Immature natural killer cell (primary cell): Measurements from ENCODE around the gene BBS1. TPM values are rescaled to one million over a fixed set of nuclear protein-coding genes. Genes with fewer than 3 reads are reported as not detected.
"Not testable (repeated sequence)": the region's sequence is repeated elsewhere in the genome, so short reads cannot be mapped to it uniquely, and the experiment has no call there.

Experiments used
- DNase-seq, 3 donors: peaks; one replicate each; pipeline ENCODE4 v3.0.0; 2022; ENCODE audit warnings: mixed read lengths in 1 of 3
- H3K27ac Mint-ChIP-seq, 6 donors: one replicate each; pipeline ENCODE4 v1.8.0; 2020; ENCODE audit warnings: mixed read lengths in 6 of 6, mild to moderate bottlenecking in 5 of 6, inconsistent platforms in 4 of 6, moderate library complexity in 3 of 6
- H3K27me3 Mint-ChIP-seq, 3 donors: one replicate each; pipeline ENCODE4 v1.8.0; 2020 to 2021; ENCODE audit warnings: low read depth in 3 of 3, mild to moderate bottlenecking in 3 of 3, mixed read lengths in 3 of 3, moderate library complexity in 3 of 3, inconsistent platforms in 1 of 3
- H3K36me3 Mint-ChIP-seq, 3 donors: one replicate each; pipeline ENCODE4 v1.8.0; 2020; ENCODE audit warnings: mixed read lengths in 3 of 3, inconsistent platforms in 2 of 3, mild to moderate bottlenecking in 2 of 3
- H3K4me1 Mint-ChIP-seq, 2 donors: one replicate each; pipeline ENCODE4 v1.8.0; 2020; ENCODE audit warnings: inconsistent platforms in 2 of 2, mild to moderate bottlenecking in 2 of 2, mixed read lengths in 2 of 2, moderate library complexity in 1 of 2
- H3K4me3 Mint-ChIP-seq, 5 donors: one replicate each; pipeline ENCODE4 v1.8.0; 2020; ENCODE audit warnings: mild to moderate bottlenecking in 5 of 5, mixed read lengths in 5 of 5, inconsistent platforms in 3 of 5, moderate library complexity in 3 of 5
- H3K9me3 Mint-ChIP-seq, 6 donors: one replicate each; pipeline ENCODE4 v1.8.0; 2020; ENCODE audit warnings: mild to moderate bottlenecking in 6 of 6, mixed read lengths in 6 of 6, inconsistent platforms in 4 of 6, moderate library complexity in 3 of 6
- polyA plus RNA-seq, 3 donors: library from polyadenylated mRNA; unstranded; fragments of 300-500 nt; fragmentation: Illumina TruSeq; gene quantifications; one replicate each; pipeline ENCODE4 v1.2.3, GENCODE V29; 2021

The BBS1 gene
- polyA plus RNA-seq, 3 donors from 2014 or later, result 5.3 to 8.3 (median 6.2) TPM

DNA sequence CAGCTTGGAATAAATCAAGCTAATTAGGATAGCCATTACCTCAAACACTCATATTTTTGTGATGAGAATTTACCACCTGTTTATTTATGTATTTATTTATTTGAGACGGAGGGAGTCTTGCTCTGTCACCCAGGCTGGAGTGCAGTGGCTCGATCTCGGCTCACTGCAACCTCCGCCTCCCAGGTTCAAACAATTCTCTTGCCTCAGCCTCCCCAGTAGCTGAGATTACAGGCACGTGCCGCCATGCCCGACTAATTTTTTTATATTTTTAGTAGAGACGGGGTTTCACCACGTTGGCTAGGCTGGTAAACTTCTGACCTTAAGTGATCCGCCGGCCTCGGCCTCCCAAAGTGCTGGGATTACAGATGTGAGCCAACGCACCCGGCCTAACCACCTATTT, 34.5 kb downstream of the BBS1 start:
- Mint-ChIP-seq H3K27ac (peak overlapping the region; percentile 85 to 93 (median 90)), H3K36me3 (peaks cover 9 to 12% (median 11%) of the 10 kb centered on the region in 3 donors), H3K4me1 (peaks cover 39 to 42% of the 10 kb centered on the region in 2 donors), H3K4me3 (peak overlapping the region; percentile 84 to 93 (median 88))
- DNase-seq, H3K9me3 Mint-ChIP-seq, H3K27me3 Mint-ChIP-seq: not testable (repeated sequence)

GRCh38 chr11:66545701-66546367, 35.4 kb downstream of the BBS1 start, which contains the start of gene ZDHHC24:
Gene ZDHHC24 (minus strand): TSS chr11:66546048. CDS start chr11:66546003, 45 bp downstream.
- H3K4me1 Mint-ChIP-seq, result peaks cover 39 to 42% of the 10 kb centered on the region in 2 donors
- no peaks in the 10 kb centered on the region for H3K9me3 Mint-ChIP-seq
- H3K36me3 Mint-ChIP-seq, result peaks cover 9 to 12% (median 11%) of the 10 kb centered on the region in 3 donors
- DNase-seq, result peak; percentile 88 to 89 (median 89)
- H3K27me3 Mint-ChIP-seq, result peaks cover 0 to 8% (median 7%) of the 10 kb centered on the region in 3 donors
- peak within 1 kb of the TSS; percentile 84 to 93 (median 90) for H3K27ac Mint-ChIP-seq
- peak within 1 kb of the TSS; percentile 86 to 93 (median 90) for H3K4me3 Mint-ChIP-seq

GRCh38 chr11:66546368-66546965, 36.0 kb downstream of the BBS1 start, which contains the start of gene ACTN3:
Gene ACTN3 (plus strand): TSS chr11:66546903. CDS start chr11:66546938, 35 bp downstream.
- peaks cover 7 to 11% (median 10%) of the 10 kb centered on the region in 3 donors for H3K36me3 Mint-ChIP-seq
- no peaks in the 10 kb centered on the region for H3K9me3 Mint-ChIP-seq
- peak within 1 kb of the TSS; percentile 86 to 92 (median 88) for H3K4me3 Mint-ChIP-seq
- H3K4me1 Mint-ChIP-seq, result peaks cover 39 to 42% of the 10 kb centered on the region in 2 donors
- peaks cover 0 to 8% (median 6%) of the 10 kb centered on the region in 3 donors for H3K27me3 Mint-ChIP-seq
- peak in 1 of 3 donors; percentile 13 for DNase-seq
- peak within 1 kb of the TSS; percentile 76 to 90 (median 82) for H3K27ac Mint-ChIP-seq

DNA sequence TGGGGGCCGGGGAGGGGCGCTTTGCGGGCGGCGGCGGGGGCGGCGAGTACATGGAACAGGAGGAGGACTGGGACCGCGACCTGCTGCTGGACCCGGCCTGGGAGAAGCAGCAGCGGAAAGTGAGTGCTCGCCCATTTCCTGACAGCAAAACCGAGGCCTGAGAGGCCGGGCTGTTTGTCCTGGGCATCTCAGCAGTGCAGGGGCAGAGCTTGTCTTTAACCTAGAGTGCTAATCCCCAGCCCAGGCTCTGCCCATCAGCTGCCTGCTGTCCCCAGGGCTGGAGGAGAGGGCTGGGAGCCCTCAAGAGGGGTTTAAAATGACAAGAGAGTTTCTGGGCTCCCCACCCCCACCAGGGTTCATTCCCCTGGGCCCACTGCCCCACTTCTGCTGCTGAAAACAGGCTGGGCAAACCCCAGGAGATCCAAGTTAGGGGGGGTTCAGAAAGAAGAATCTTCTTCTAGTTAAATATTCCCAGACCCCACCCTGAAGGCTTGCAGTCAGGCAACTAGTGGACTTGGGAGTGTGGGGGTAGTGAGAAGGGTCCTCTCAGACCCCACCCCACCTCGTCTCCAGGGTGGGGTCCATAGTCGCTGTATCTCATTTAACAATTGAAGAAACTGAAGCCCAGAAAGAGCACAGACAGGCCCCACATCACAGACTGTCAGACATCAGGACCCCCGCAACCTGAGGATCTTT, 36.7 kb downstream of the BBS1 start:
- H3K27me3 Mint-ChIP-seq, result peaks cover 0 to 6% (median 5%) of the 10 kb centered on the region in 3 donors
- peak overlapping the region; percentile 86 to 92 (median 88) for H3K4me3 Mint-ChIP-seq
- DNase-seq, result no peak
- H3K9me3 Mint-ChIP-seq, result no peaks in the 10 kb centered on the region
- H3K36me3 Mint-ChIP-seq, result peaks cover 2 to 6% (median 4%) of the 10 kb centered on the region in 3 donors
- H3K27ac Mint-ChIP-seq, result peak overlapping the region; percentile 6 to 90 (median 74)
- H3K4me1 Mint-ChIP-seq, result peaks cover 38 to 40% of the 10 kb centered on the region in 2 donors

GRCh38 chr11:66547662-66548009, 37.2 kb downstream of the BBS1 start:
- Mint-ChIP-seq H3K4me1 (peaks cover 33 to 34% of the 10 kb centered on the region in 2 donors), H3K4me3 (peak overlapping the region in 1 of 5 donors; percentile 33), H3K27ac (no peak overlapping the region), H3K36me3 (peaks cover 0 to 3% (median under 1%) of the 10 kb centered on the region in 3 donors), H3K9me3 (no peaks in the 10 kb centered on the region), H3K27me3 (peaks cover 0 to 5% (median 3%) of the 10 kb centered on the region in 3 donors)
- DNase-seq, result no peak

- Mint-ChIP-seq H3K27ac (no peak overlapping the region), H3K9me3 (no peaks in the 10 kb centered on the region), H3K4me3 (peak overlapping the region in 2 of 5 donors; percentile 33 to 42), H3K36me3 (peaks cover 0 to 3% (median 0%) of the 10 kb centered on the region in 3 donors), H3K4me1 (peaks cover 30% of the 10 kb centered on the region in 2 donors), H3K27me3 (peaks cover 0 to 5% (median 3%) of the 10 kb centered on the region in 3 donors)
- no peak for DNase-seq
These were observed 37.6 kb downstream of the BBS1 start for GRCh38 chr11:66548041-66548440.

DNA sequence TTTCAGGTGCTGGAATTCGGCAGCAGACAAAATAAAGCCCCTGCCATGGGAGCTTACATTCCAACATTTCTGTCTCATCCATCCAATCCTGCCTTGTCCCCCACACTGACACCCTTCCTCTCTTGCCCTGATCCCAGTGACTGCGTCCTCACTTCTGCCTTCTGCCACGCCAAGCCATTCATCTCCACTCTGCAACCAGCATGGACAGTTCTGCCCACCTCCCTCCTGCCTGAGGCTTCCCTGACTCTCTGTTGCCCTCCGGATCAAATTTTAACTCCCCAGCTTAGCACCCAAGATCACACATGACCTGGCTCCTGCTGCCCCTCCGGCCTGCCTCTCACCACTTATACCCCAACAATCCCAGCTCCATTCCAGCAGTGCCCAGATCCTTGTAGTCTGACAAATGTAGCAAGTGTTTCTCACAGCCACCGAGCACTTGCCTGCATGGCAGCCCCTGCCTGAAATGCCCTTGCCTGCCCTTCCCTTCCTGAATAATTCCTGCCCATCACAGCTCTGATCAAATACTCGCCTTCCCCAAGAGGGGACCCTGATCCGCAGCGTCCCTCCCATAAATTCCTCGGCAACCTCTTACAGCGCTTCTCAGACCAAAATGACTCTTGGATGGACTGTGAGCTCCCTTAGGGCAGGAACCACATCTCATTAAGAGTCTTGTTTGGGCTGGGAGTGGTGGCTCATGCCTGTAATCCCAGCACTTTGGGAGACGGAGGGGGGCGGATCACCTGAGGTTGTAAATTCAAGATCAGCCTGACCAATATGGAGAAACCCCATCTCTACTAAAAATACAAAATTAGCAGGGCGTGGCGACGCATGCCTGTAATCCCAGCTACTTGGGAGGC, 38.6 kb downstream of the BBS1 start:
- H3K4me1 Mint-ChIP-seq, result peaks cover 20 to 21% of the 10 kb centered on the region in 2 donors
- no peaks in the 10 kb centered on the region for H3K9me3 Mint-ChIP-seq
- no peaks in the 10 kb centered on the region for H3K36me3 Mint-ChIP-seq
- no peak for DNase-seq
- peak overlapping the region in 3 of 5 donors; percentile 21 to 53 (median 39) for H3K4me3 Mint-ChIP-seq
- H3K27ac Mint-ChIP-seq, result peak overlapping the region in 2 of 6 donors; percentile 10 to 20
- H3K27me3 Mint-ChIP-seq, result peaks cover 0 to 4% (median 3%) of the 10 kb centered on the region in 3 donors

GRCh38 chr11:66549696-66550095, 39.3 kb downstream of the BBS1 start:
- no peaks in the 10 kb centered on the region for H3K36me3 Mint-ChIP-seq
- H3K4me1 Mint-ChIP-seq, result peaks cover 14 to 15% of the 10 kb centered on the region in 2 donors
- H3K4me3 Mint-ChIP-seq, result no peak overlapping the region
- DNase-seq, result no peak
- no peaks in the 10 kb centered on the region for H3K9me3 Mint-ChIP-seq
- peaks cover 0 to 3% (median 1%) of the 10 kb centered on the region in 3 donors for H3K27me3 Mint-ChIP-seq
- no peak overlapping the region for H3K27ac Mint-ChIP-seq

DNA sequence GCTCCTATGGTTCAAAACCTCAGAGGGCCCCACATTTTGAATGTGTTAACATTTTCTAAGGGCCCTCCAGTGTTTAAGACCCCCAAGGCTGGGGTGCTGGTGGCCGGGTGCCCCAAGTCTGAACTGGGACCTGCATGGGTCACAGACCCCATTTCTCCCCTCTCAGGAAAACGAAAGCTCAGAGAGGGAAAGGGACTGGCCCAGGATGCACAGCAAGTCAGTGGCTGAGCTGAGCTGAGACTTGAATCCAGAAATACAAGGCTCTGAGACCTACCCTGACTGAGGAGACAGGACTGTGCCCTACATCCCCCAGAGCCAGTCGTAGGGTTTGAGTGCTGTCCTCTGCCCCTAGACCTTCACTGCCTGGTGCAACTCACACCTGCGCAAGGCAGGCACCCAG, 40.5 kb downstream of the BBS1 start:
- Mint-ChIP-seq H3K27ac (no peak overlapping the region), H3K27me3 (peaks cover 0 to 3% (median under 1%) of the 10 kb centered on the region in 3 donors), H3K36me3 (no peaks in the 10 kb centered on the region), H3K9me3 (no peaks in the 10 kb centered on the region), H3K4me1 (peaks cover 6 to 9% of the 10 kb centered on the region in 2 donors), H3K4me3 (no peak overlapping the region)
- no peak for DNase-seq

- no peak for DNase-seq
- H3K27me3 Mint-ChIP-seq, result peaks cover 0 to 9% (median 0%) of the 10 kb centered on the region in 3 donors
- no peak overlapping the region for H3K4me3 Mint-ChIP-seq
- peaks cover 0 to 4% (median 0%) of the 10 kb centered on the region in 3 donors for H3K36me3 Mint-ChIP-seq
- no peak overlapping the region for H3K27ac Mint-ChIP-seq
- H3K9me3 Mint-ChIP-seq, result no peaks in the 10 kb centered on the region
- peaks cover 0 to 4% of the 10 kb centered on the region in 2 donors for H3K4me1 Mint-ChIP-seq
These were observed 44.2 kb downstream of the BBS1 start for GRCh38 chr11:66554602-66555001.

DNA sequence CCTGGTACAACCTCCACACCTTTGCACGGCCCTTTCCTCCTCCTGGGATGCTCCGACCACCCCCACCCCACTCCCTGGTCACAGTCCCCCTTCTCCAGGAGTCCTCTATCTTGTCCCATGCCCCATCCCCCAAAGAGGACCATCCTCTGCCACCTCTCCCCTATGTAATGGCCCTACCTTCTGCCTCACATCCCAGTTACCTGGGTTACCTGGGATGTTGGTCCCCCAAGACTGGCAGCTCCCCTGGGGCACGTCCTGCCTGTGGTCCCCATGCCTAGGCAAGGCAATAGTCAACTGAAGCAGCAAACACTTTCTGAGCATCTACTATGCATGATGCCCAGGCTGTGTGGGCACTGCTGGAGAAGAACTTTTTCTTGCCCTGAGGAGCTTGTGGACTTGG, 45.0 kb downstream of the BBS1 start:
- Mint-ChIP-seq H3K36me3 (peaks cover 0 to 4% (median 0%) of the 10 kb centered on the region in 3 donors), H3K4me1 (peaks cover 0 to 4% of the 10 kb centered on the region in 2 donors), H3K27me3 (peaks cover 0 to 9% (median 0%) of the 10 kb centered on the region in 3 donors), H3K4me3 (no peak overlapping the region), H3K9me3 (no peaks in the 10 kb centered on the region), H3K27ac (no peak overlapping the region)
- DNase-seq, result no peak

- Mint-ChIP-seq H3K27ac (no peak overlapping the region), H3K4me3 (no peak overlapping the region), H3K9me3 (no peaks in the 10 kb centered on the region), H3K4me1 (peaks cover 0 to 4% of the 10 kb centered on the region in 2 donors), H3K36me3 (peaks cover 0 to 4% (median 0%) of the 10 kb centered on the region in 3 donors), H3K27me3 (peaks cover 0 to 11% (median 0%) of the 10 kb centered on the region in 3 donors)
- DNase-seq, result no peak
These were observed 45.7 kb downstream of the BBS1 start for GRCh38 chr11:66556086-66556485.
